ENCODE measurements around the gene PRAMEF1.

The PRAMEF1 gene

GRCh38 chr1:12769031-12769430 lies 22.2 kb upstream of the PRAMEF1 start:
- H3K27ac ChIP-seq = no peak overlapping the region
- TF ChIP-seq ZFX (IDR thresholded peaks at IDR 0.05) (no peak), CTCF (conservative IDR thresholded peaks at IDR 0.05) (no peak)

- TF ChIP-seq ZFX (IDR thresholded peaks at IDR 0.05) (no peak), CTCF (conservative IDR thresholded peaks at IDR 0.05) (no peak)
- H3K27ac ChIP-seq = no peak overlapping the region
Measured at GRCh38 chr1:12769976-12770505, 21.2 kb upstream of the PRAMEF1 start.

- no peak overlapping the region for H3K27ac ChIP-seq
- TF ChIP-seq CTCF (conservative IDR thresholded peaks at IDR 0.05) = no peak
- TF ChIP-seq ZFX (IDR thresholded peaks at IDR 0.05) = no peak
Measured at GRCh38 chr1:12770620-12771019, 20.6 kb upstream of the PRAMEF1 start.

GRCh38 chr1:12771186-12771585 lies 20.0 kb upstream of the PRAMEF1 start:
- H3K27ac ChIP-seq = no peak overlapping the region
- TF ChIP-seq CTCF (conservative IDR thresholded peaks at IDR 0.05) = no peak
- TF ChIP-seq ZFX (IDR thresholded peaks at IDR 0.05) = no peak

GRCh38 chr1:12772520-12772919 lies 18.7 kb upstream of the PRAMEF1 start:
- TF ChIP-seq ZFX (IDR thresholded peaks at IDR 0.05) (no peak), CTCF (conservative IDR thresholded peaks at IDR 0.05) (no peak)
- no peak overlapping the region for H3K27ac ChIP-seq

- H3K27ac ChIP-seq = no peak within 1 kb of the TSS
- TF ChIP-seq ZFX (IDR thresholded peaks at IDR 0.05) (no peak), CTCF (conservative IDR thresholded peaks at IDR 0.05) (no peak)
Measured at GRCh38 chr1:12773438-12773837, 17.8 kb upstream of the PRAMEF1 start, which contains the start of gene PRAMEF12. Gene PRAMEF12 (plus strand): TSS chr1:12773738. CDS start chr1:12774868, 1,130 bp downstream.

- TF ChIP-seq ZFX (IDR thresholded peaks at IDR 0.05) = no peak
- no peak for TF ChIP-seq CTCF (conservative IDR thresholded peaks at IDR 0.05)
- H3K27ac ChIP-seq = no peak overlapping the region
Measured at GRCh38 chr1:12774801-12775345, 16.3 kb upstream of the PRAMEF1 start.
